H9 (cell line): ENCODE results near the gene ACER1. TPM values are rescaled to one million over a fixed set of nuclear protein-coding genes. Genes with fewer than 3 reads are reported as not detected.

Experiments used
- DNase-seq: peaks from one replicate; pipeline ENCODE4 v3.0.0-alpha.2; 2017
- H2AFZ ChIP-seq: one replicate; pipeline ENCODE4 v1.6.1; 2013; ENCODE audit warnings: mild to moderate bottlenecking, low read length, control low read depth, moderate library complexity
- H2AK5ac ChIP-seq: 2 replicates; pipeline ENCODE4 v1.6.1; 2013; ENCODE audit warnings: low read length, control low read depth, mixed read lengths; ENCODE audit not compliant: insufficient read length
- H2BK120ac ChIP-seq: one replicate; pipeline ENCODE4 v1.6.1; 2013; ENCODE audit warnings: low read depth, mild to moderate bottlenecking, low read length, control low read depth, inconsistent platforms; ENCODE audit not compliant: poor library complexity, severe bottlenecking
- H2BK12ac ChIP-seq: 2 replicates; pipeline ENCODE4 v1.6.1; 2013; ENCODE audit warnings: low read length, control low read depth, mixed read lengths, low read depth; ENCODE audit not compliant: insufficient read length
- H2BK15ac ChIP-seq: 2 replicates; pipeline ENCODE4 v1.6.1; 2013; ENCODE audit warnings: low read depth, low read length, control low read depth
- H2BK20ac ChIP-seq: one replicate; pipeline ENCODE4 v1.6.1; 2013; ENCODE audit warnings: low read depth, mild to moderate bottlenecking, low read length, control low read depth, inconsistent platforms; ENCODE audit not compliant: poor library complexity, severe bottlenecking
- H2BK5ac ChIP-seq: 2 replicates; pipeline ENCODE4 v1.6.1; 2013; ENCODE audit warnings: low read length, control low read depth, mixed read lengths; ENCODE audit not compliant: insufficient read length
- H3K14ac ChIP-seq: 2 replicates; pipeline ENCODE4 v1.6.1; 2013; ENCODE audit warnings: low read length, control low read depth; ENCODE audit not compliant: insufficient read depth
- H3K18ac ChIP-seq: 2 replicates; pipeline ENCODE4 v1.6.1; 2013; ENCODE audit warnings: low read depth, mild to moderate bottlenecking, mixed read lengths, low read length, control low read depth; ENCODE audit not compliant: insufficient read length
- H3K23ac ChIP-seq: 2 replicates; pipeline ENCODE4 v1.6.1; 2013; ENCODE audit warnings: low read length, control low read depth, mixed read lengths, low read depth; ENCODE audit not compliant: insufficient read length
- H3K23me2 ChIP-seq: 2 replicates; pipeline ENCODE4 v1.6.1; 2013; ENCODE audit warnings: low read depth, mild to moderate bottlenecking, mixed read lengths, low read length, control low read depth; ENCODE audit not compliant: insufficient read length, poor library complexity, severe bottlenecking
- H3K27ac ChIP-seq: 2 replicates; pipeline ENCODE4 v1.5.1; 2013; ENCODE audit warnings: low read length, control low read depth, mixed read lengths, low read depth; ENCODE audit not compliant: insufficient read length
- H3K27me3 ChIP-seq: 2 replicates; pipeline ENCODE4 v1.6.1; 2013; ENCODE audit warnings: low read length, control low read depth, inconsistent platforms; ENCODE audit not compliant: insufficient read depth
- H3K4ac ChIP-seq: 2 replicates; pipeline ENCODE4 v1.6.1; 2013; ENCODE audit warnings: low read depth, mild to moderate bottlenecking, control low read depth, inconsistent platforms, low read length, moderate library complexity
- H3K4me1 ChIP-seq: 2 replicates; pipeline ENCODE4 v1.6.1; 2013; ENCODE audit warnings: low read length, control low read depth, inconsistent platforms; ENCODE audit not compliant: insufficient read depth
- H3K4me2 ChIP-seq: 2 replicates; pipeline ENCODE4 v1.6.1; 2013; ENCODE audit warnings: low read length, control low read depth, mixed read lengths; ENCODE audit not compliant: insufficient read length, insufficient read depth
- H3K56ac ChIP-seq: 2 replicates; pipeline ENCODE4 v1.6.1; 2013; ENCODE audit warnings: low read depth, mild to moderate bottlenecking, mixed read lengths, low read length, control low read depth; ENCODE audit not compliant: insufficient read length
- H3K79me1 ChIP-seq: 2 replicates; pipeline ENCODE4 v1.6.1; 2013; ENCODE audit warnings: low read depth, mild to moderate bottlenecking, moderate library complexity, low read length, control low read depth, inconsistent platforms; ENCODE audit not compliant: insufficient read depth, poor library complexity, severe bottlenecking
- H3K79me2 ChIP-seq: 2 replicates; pipeline ENCODE4 v1.6.1; 2013; ENCODE audit warnings: low read length, control low read depth, inconsistent platforms; ENCODE audit not compliant: insufficient read depth
- H3K9ac ChIP-seq: 2 replicates; pipeline ENCODE4 v1.6.1; 2013; ENCODE audit warnings: low read length, control low read depth, mixed read lengths; ENCODE audit not compliant: insufficient read length; ENCODE audit errors: extremely low read depth
- H3K9me3 ChIP-seq: one replicate; pipeline ENCODE4 v1.6.1; 2013; ENCODE audit warnings: low read depth, low read length, inconsistent platforms; ENCODE audit not compliant: control insufficient read depth
- H3T11ph ChIP-seq: one replicate; pipeline ENCODE4 v1.6.1; 2013; ENCODE audit warnings: mild to moderate bottlenecking, low read length, control low read depth, inconsistent platforms
- H4K20me1 ChIP-seq: one replicate; pipeline ENCODE4 v1.6.1; 2013; ENCODE audit not compliant: control insufficient read depth, insufficient read length, insufficient read depth
- H4K5ac ChIP-seq: 2 replicates; pipeline ENCODE4 v1.6.1; 2013; ENCODE audit warnings: low read depth, mild to moderate bottlenecking, mixed read lengths, low read length, control low read depth; ENCODE audit not compliant: insufficient read length
- H4K8ac ChIP-seq: replicated peaks from 2 replicates; pipeline ENCODE4 v1.6.1; 2013; ENCODE audit warnings: low read length, control low read depth, mixed read lengths, low read depth; ENCODE audit not compliant: insufficient read length
- H4K91ac ChIP-seq: 2 replicates; pipeline ENCODE4 v1.6.1; 2013; ENCODE audit warnings: low read depth, mild to moderate bottlenecking, moderate library complexity, mixed read lengths, low read length, control low read depth; ENCODE audit not compliant: insufficient read length
- H3K27ac Mint-ChIP-seq, 3 experiments: 2 replicates in 2 of 3; 3 replicates in 1 of 3; pipeline ENCODE4 v1.8.0; 2020 to 2021; ENCODE audit warnings: mixed read lengths in 3 of 3, mild to moderate bottlenecking in 1 of 3, moderate library complexity in 1 of 3
- H3K27me3 Mint-ChIP-seq: 2 replicates; pipeline ENCODE4 v1.8.0; 2021; ENCODE audit warnings: low read depth, mild to moderate bottlenecking, moderate library complexity, mixed read lengths
- H3K36me3 Mint-ChIP-seq, 3 experiments: 2 replicates in 2 of 3; 3 replicates in 1 of 3; pipeline ENCODE4 v1.8.0; 2020 to 2021; ENCODE audit warnings: low read depth in 3 of 3, mixed read lengths in 3 of 3; ENCODE audit not compliant: insufficient read depth in 1 of 3
- H3K4me1 Mint-ChIP-seq, 2 experiments: 2 replicates each; pipeline ENCODE4 v1.8.0; 2020; ENCODE audit warnings: mixed read lengths in 2 of 2
- H3K4me3 Mint-ChIP-seq, 2 experiments: 2 replicates in 1 of 2; 3 replicates in 1 of 2; pipeline ENCODE4 v1.8.0; 2020 to 2021; ENCODE audit warnings: mild to moderate bottlenecking in 2 of 2, mixed read lengths in 2 of 2, moderate library complexity in 1 of 2
- H3K9me3 Mint-ChIP-seq, 2 experiments: 2 replicates in 1 of 2; 3 replicates in 1 of 2; pipeline ENCODE4 v1.8.0; 2020; ENCODE audit warnings: mild to moderate bottlenecking in 2 of 2, mixed read lengths in 2 of 2, moderate library complexity in 1 of 2
- WGBS: extraction: QIAGEN DNeasy Blood & Tissue Kit; methylation state at CpG from one replicate; pipeline ENCODE4 v1.1.7; 2013; ENCODE audit warnings: missing lambda C conversion rate, low lambda C conversion rate, mixed read lengths; ENCODE audit not compliant: insufficient read length; ENCODE audit errors: extremely low coverage; 5-methylcytosine and 5-hydroxymethylcytosine counted together
- total RNA-seq: library from RNA; stranded (reverse); gene quantifications from 2 replicates; pipeline ENCODE4 v1.2.1, GENCODE V29; 2021
- TF ChIP-seq, protein P1 (sequence below): fragments of 200-600 bp; sonication (generic); conservative IDR thresholded peaks from 3 replicates; pipeline ENCODE4 v1.8.0; 2021; ENCODE audit warnings: antibody characterized with exemption, mild to moderate bottlenecking

ACER1 gene
- total RNA-seq, 1 experiment from 2014 or later, result not detected

DNA sequence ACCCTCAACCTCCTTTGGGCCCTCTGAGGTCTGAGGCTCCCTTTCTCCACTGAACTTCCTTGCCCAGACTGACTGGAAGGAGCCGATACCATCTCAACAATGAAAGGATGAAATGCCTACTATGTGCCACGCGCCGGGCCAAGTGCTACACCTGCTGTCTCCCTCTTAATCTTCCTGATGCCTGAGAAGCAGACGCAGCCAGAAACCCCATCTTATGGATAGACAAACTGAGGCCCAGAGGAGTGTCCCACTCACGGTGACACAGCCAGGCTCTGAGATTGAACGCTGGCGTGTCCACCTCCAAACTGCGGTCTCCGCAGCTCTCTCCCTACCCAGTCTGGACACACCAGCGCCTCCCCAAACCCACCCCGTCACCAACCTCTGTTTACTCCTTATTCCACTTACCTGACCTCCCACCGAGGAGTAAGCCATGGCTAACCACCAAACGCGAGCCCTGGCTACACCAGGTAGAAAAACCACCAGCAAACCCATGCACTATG, 74.5 kb downstream of the ACER1 start:
- no peak overlapping the region for H3K27ac Mint-ChIP-seq
- no peaks in the 10 kb centered on the region for H3K9me3 Mint-ChIP-seq
- peaks cover 20% of the 10 kb centered on the region; the same call in 1 of the 2 replicates for H3K79me2 ChIP-seq

More for the DNA sequence above, 74.5 kb downstream of the ACER1 start:
- DNase-seq, result no peak
- Histone ChIP-seq H4K20me1 (peaks cover 6% of the 10 kb centered on the region), H2AFZ (no peak overlapping the region), H2BK15ac (no peak overlapping the region), H3K4ac (no peak overlapping the region), H3K4me1 (no peaks in the 10 kb centered on the region), H4K91ac (no peak overlapping the region), H2BK12ac (no peak overlapping the region), H3T11ph (no peak overlapping the region), H2AK5ac (no peak overlapping the region), H3K9ac (no peak overlapping the region), H3K9me3 (no peaks in the 10 kb centered on the region), H3K23ac (no peak overlapping the region), H3K18ac (no peak overlapping the region), H2BK5ac (no peak overlapping the region), H3K56ac (no peak overlapping the region), H2BK120ac (no peak overlapping the region), H3K23me2 (no peaks in the 10 kb centered on the region), H4K8ac (no peak overlapping the region), H3K79me1 (peaks cover 12% of the 10 kb centered on the region), H3K27ac (no peak overlapping the region), H3K14ac (no peak overlapping the region), H3K4me2 (no peak overlapping the region), H3K27me3 (no peaks in the 10 kb centered on the region), H2BK20ac (no peak overlapping the region), H4K5ac (no peak overlapping the region)
- TF ChIP-seq, protein P1, sequence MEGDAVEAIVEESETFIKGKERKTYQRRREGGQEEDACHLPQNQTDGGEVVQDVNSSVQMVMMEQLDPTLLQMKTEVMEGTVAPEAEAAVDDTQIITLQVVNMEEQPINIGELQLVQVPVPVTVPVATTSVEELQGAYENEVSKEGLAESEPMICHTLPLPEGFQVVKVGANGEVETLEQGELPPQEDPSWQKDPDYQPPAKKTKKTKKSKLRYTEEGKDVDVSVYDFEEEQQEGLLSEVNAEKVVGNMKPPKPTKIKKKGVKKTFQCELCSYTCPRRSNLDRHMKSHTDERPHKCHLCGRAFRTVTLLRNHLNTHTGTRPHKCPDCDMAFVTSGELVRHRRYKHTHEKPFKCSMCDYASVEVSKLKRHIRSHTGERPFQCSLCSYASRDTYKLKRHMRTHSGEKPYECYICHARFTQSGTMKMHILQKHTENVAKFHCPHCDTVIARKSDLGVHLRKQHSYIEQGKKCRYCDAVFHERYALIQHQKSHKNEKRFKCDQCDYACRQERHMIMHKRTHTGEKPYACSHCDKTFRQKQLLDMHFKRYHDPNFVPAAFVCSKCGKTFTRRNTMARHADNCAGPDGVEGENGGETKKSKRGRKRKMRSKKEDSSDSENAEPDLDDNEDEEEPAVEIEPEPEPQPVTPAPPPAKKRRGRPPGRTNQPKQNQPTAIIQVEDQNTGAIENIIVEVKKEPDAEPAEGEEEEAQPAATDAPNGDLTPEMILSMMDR, result no peak
- Mint-ChIP-seq H3K4me1 (peaks cover 3 to 16% of the 10 kb centered on the region in 2 experiments), H3K36me3 (peaks cover 32 to 59% (median 57%) of the 10 kb centered on the region in 3 experiments), H3K27me3 (no peaks in the 10 kb centered on the region), H3K4me3 (no peak overlapping the region)
- WGBS, result no CpG with 5 or more reads among the region's 15 CpGs

Other genes with a start within 250 kb of the ACER1 start
- 2.9 and 3.7 TPM in 2 replicates for gene RFX2, start 223.1 kb downstream of the ACER1 start, total RNA-seq
- gene ACSBG2, start 197.9 kb downstream of the ACER1 start, total RNA-seq, result not detected in 2 replicates
- gene MLLT1, start 53.6 kb downstream of the ACER1 start, total RNA-seq, result 54.9 and 56.9 TPM in 2 replicates
- gene CLPP, start 27.9 kb upstream of the ACER1 start, total RNA-seq, result 91.6 and 94.3 TPM in 2 replicates
- 81.6 and 85.7 TPM in 2 replicates for gene ALKBH7, start 39.2 kb upstream of the ACER1 start, total RNA-seq
- 2.1 and 2.4 TPM in 2 replicates for gene PSPN, start 42.3 kb upstream of the ACER1 start, total RNA-seq
- gene GTF2F1, start 59.6 kb upstream of the ACER1 start, total RNA-seq, result 61.2 and 67.2 TPM in 2 replicates
- 602 and 626 TPM in 2 replicates for gene KHSRP, start 91.2 kb upstream of the ACER1 start, total RNA-seq
- gene SLC25A41, start 100.2 kb upstream of the ACER1 start, total RNA-seq, result 0.20 and 0.42 TPM in 2 replicates
- 35.0 and 42.9 TPM in 2 replicates for gene SLC25A23, start 126.2 kb upstream of the ACER1 start, total RNA-seq
- 31.4 and 32.1 TPM in 2 replicates for gene CRB3, start 130.7 kb upstream of the ACER1 start, total RNA-seq
- gene DENND1C, start 148.2 kb upstream of the ACER1 start, total RNA-seq, result 2.4 TPM in 2 replicates
- gene TUBB4A, start 168.7 kb upstream of the ACER1 start, total RNA-seq, result 19.5 and 20.3 TPM in 2 replicates
- 1.9 and 2.1 TPM in 2 replicates for gene TNFSF9, start 197.4 kb upstream of the ACER1 start, total RNA-seq